ENCODE data around the gene UBAP2.

GRCh38 chr9:33956544-33956943 lies 92.1 kb downstream of the UBAP2 start:
- TF ChIP-seq TAF1 (IDR thresholded peaks at IDR 0.05; ENCODE audit: low read depth) (no peak), RAD21 (IDR thresholded peaks at IDR 0.05; ENCODE audit: low read depth) (no peak), CEBPB (IDR thresholded peaks at IDR 0.05) (no peak), REST (IDR thresholded peaks at IDR 0.05; ENCODE audit: low read depth) (no peak), EP300 (IDR thresholded peaks at IDR 0.05; ENCODE audit: borderline replicate concordance) (no peak), TEAD4 (IDR thresholded peaks at IDR 0.05) (no peak), NFIC (IDR thresholded peaks at IDR 0.05) (no peak), CREB1 (IDR thresholded peaks at IDR 0.05; ENCODE audit: low read depth) (no peak), ZBTB7A (IDR thresholded peaks at IDR 0.05; ENCODE audit: low read depth) (no peak)
- TF ChIP-seq, protein P1, sequence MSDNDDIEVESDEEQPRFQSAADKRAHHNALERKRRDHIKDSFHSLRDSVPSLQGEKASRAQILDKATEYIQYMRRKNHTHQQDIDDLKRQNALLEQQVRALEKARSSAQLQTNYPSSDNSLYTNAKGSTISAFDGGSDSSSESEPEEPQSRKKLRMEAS (IDR thresholded peaks at IDR 0.05) = no peak

Data from Ishikawa (cell line).